Breast epithelium (tissue), 4 donors: ENCODE data around the gene SSTR5. TPM values are rescaled to one million over a fixed set of nuclear protein-coding genes. Genes with fewer than 3 reads are reported as not detected.

Experiments
- DNase-seq, 2 donors: peaks; one replicate each; pipeline ENCODE4 v3.0.0-alpha.2; 2019; ENCODE audit warnings: low spot score in 2 of 2
- H3K27ac ChIP-seq, 2 donors: fragments of 200-600 bp; sonication (generic) in 1 of 2; one replicate each; pipeline ENCODE4 v1.5.1; 2016 to 2019; ENCODE audit warnings: mild to moderate bottlenecking in 1 of 2
- H3K27me3 ChIP-seq, 2 donors: fragments of 200-600 bp; sonication (generic) in 1 of 2; one replicate each; pipeline versions ENCODE4 v1.5.1 to v1.6.0; 2017 to 2019; ENCODE audit warnings: control low read depth in 1 of 2, mild to moderate bottlenecking in 1 of 2
- H3K36me3 ChIP-seq: fragments of 200-600 bp; one replicate; pipeline ENCODE4 v1.5.1; 2019
- H3K4me1 ChIP-seq, 2 donors: fragments of 200-600 bp; sonication (generic); one replicate each; pipeline ENCODE4 v1.5.1; 2016 to 2019; ENCODE audit warnings: control low read depth in 1 of 2
- H3K4me3 ChIP-seq, 3 donors: fragments of 200-600 bp; sonication (generic); 1 replicate in 2 of 3; 2 replicates in 1 of 3; pipeline ENCODE4 v1.5.1; 2016 to 2019; ENCODE audit warnings: mild to moderate bottlenecking in 3 of 3, moderate library complexity in 2 of 3
- H3K9me3 ChIP-seq, 2 donors: fragments of 200-600 bp; sonication (generic) in 1 of 2; one replicate each; pipeline ENCODE4 v1.5.1; 2016 to 2019; ENCODE audit warnings: control low read depth in 1 of 2
- POLR2A ChIP-seq: fragments of 450-650 bp; IDR thresholded peaks from one replicate; pipeline ENCODE4 v1.6.1; 2016; ENCODE audit warnings: antibody characterized with exemption, mild to moderate bottlenecking, moderate library complexity
- POLR2AphosphoS5 ChIP-seq, 3 donors: sonication (generic); formaldehyde crosslinking; IDR thresholded peaks; one replicate each; pipeline ENCODE4 v1.6.1; 2017; ENCODE audit warnings: antibody characterized with exemption in 3 of 3
- intact Hi-C: fragments of 100-400 bp; cut with DNase I; formaldehyde crosslinking; loops from one replicate; pipeline ENCODE4 v1.15.1; 2023; ENCODE audit warnings: low total_unique reads
- total RNA-seq, 3 donors: library from RNA; depleted of rRNA; stranded (reverse); fragments of >200 nt; gene quantifications; one replicate each; pipeline ENCODE4 v1.1.0, GENCODE V29; 2016
- TF ChIP-seq, protein P1 (sequence below), 3 donors: fragments of 450-650 bp; IDR thresholded peaks; one replicate each; pipeline ENCODE4 v1.5.1; 2016 to 2017; ENCODE audit warnings: antibody characterized with exemption in 3 of 3, mild to moderate bottlenecking in 3 of 3, moderate library complexity in 3 of 3

The SSTR5 gene
- total RNA-seq, 3 donors from 2014 or later, result not detected

DNA sequence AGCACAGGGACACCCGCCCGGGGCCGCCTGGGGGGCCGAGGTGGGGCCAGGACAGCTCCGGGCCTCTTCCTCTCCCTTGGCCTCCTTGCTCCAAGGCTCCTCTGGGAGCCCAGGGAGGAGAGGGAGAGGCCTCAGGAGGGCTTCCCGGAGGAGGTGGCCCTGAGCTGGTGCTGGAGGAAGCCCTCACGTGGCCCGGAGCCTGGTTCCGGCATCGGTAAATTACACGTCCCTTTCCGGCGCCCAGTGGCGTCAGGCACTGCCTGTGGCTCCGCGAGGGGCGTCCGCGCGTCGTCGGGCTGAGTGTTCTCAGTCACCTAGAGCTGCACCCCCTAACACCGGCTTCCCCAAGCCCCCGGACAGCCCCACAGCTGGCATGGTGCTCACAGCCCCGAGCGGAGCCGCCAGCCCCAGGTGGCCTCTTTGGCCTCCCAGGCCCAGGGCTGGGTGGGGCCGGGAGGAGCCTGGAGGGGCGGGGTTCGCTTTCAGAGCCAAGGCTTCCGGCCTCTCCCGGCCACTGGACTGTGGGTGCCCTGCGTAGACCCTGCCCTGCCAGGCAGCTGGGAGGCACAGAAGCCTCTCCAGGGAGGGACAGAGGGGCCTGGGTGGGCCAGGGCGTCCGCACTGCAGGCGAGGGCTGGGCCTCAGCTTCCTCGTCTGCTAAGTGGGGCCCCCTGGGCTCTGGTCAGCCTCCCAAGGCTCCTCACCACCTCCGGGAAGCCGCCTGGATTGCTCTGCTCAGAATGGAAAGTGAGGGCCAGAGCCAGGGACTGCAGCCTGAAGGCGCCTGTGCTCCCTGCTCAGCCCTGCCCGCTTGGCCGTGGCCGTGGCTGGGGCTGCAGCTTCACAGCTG lies 27.9 kb upstream of the SSTR5 start:
- DNase-seq, result no peak
- peak overlapping the region in 1 of 3 donors; percentile 13 for H3K4me3 ChIP-seq
- TF ChIP-seq POLR2AphosphoS5 (IDR thresholded peaks at IDR 0.05), result no peak
- TF ChIP-seq, protein P1, sequence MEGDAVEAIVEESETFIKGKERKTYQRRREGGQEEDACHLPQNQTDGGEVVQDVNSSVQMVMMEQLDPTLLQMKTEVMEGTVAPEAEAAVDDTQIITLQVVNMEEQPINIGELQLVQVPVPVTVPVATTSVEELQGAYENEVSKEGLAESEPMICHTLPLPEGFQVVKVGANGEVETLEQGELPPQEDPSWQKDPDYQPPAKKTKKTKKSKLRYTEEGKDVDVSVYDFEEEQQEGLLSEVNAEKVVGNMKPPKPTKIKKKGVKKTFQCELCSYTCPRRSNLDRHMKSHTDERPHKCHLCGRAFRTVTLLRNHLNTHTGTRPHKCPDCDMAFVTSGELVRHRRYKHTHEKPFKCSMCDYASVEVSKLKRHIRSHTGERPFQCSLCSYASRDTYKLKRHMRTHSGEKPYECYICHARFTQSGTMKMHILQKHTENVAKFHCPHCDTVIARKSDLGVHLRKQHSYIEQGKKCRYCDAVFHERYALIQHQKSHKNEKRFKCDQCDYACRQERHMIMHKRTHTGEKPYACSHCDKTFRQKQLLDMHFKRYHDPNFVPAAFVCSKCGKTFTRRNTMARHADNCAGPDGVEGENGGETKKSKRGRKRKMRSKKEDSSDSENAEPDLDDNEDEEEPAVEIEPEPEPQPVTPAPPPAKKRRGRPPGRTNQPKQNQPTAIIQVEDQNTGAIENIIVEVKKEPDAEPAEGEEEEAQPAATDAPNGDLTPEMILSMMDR (IDR thresholded peaks at IDR 0.05), result no peak
- TF ChIP-seq POLR2A, result no peak
- intact Hi-C loops, result loop anchor here (1.0 kb wide), 1 partner anchor 17 kb away; no protein-coding TSS in a partner anchor
- no peaks in the 10 kb centered on the region for H3K4me1 ChIP-seq
- H3K27ac ChIP-seq, result no peak overlapping the region
- H3K9me3 ChIP-seq, result peaks cover 0 to 8% of the 10 kb centered on the region in 2 donors
- peaks cover 12 to 80% of the 10 kb centered on the region in 2 donors for H3K27me3 ChIP-seq
- H3K36me3 ChIP-seq, result no peaks in the 10 kb centered on the region

DNA sequence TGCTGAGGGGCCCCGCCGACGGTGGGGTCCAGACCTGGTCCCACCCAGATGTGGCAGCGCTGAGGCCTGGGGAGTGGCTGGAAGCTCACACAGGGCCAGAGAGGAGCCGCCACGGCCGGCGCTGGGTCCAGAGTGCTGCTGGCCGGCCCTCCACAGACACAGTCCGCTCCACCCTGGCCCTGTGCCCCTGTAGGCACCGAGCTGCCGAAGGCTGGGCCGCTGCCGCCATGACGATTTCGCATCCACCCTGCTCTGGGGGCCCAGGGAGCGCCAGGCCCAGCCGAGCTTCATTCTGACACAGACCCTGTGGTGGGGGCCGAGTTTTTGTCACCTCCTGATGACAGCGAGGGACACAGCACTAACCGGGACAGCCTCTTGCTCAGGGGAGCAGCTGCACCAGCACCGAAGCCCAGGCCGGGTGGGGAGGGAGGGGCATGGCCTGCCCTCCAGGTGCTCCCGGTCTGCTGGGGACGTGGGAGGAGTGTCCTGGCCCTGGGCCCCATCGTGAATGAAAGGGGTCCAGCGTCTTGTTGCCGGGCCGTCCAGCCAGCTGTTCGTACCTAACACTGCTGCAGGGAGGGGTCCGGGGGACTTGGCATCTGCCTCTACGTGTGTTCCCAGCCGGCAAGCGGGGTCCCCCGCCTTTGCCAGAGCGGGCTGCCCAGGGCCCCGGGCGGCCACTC lies 27.1 kb upstream of the SSTR5 start:
- H3K27me3 ChIP-seq, result peaks cover 12 to 78% of the 10 kb centered on the region in 2 donors
- H3K4me1 ChIP-seq, result no peaks in the 10 kb centered on the region
- intact Hi-C loops, result no loop called here
- H3K4me3 ChIP-seq, result peak overlapping the region in 1 of 3 donors; percentile 19
- no peaks in the 10 kb centered on the region for H3K36me3 ChIP-seq
- peaks cover 0 to 8% of the 10 kb centered on the region in 2 donors for H3K9me3 ChIP-seq
- no peak overlapping the region for H3K27ac ChIP-seq
- DNase-seq, result no peak
- TF ChIP-seq, protein P1 (IDR thresholded peaks at IDR 0.05), result no peak
- TF ChIP-seq POLR2AphosphoS5 (IDR thresholded peaks at IDR 0.05), result no peak
- TF ChIP-seq POLR2A, result no peak

DNA sequence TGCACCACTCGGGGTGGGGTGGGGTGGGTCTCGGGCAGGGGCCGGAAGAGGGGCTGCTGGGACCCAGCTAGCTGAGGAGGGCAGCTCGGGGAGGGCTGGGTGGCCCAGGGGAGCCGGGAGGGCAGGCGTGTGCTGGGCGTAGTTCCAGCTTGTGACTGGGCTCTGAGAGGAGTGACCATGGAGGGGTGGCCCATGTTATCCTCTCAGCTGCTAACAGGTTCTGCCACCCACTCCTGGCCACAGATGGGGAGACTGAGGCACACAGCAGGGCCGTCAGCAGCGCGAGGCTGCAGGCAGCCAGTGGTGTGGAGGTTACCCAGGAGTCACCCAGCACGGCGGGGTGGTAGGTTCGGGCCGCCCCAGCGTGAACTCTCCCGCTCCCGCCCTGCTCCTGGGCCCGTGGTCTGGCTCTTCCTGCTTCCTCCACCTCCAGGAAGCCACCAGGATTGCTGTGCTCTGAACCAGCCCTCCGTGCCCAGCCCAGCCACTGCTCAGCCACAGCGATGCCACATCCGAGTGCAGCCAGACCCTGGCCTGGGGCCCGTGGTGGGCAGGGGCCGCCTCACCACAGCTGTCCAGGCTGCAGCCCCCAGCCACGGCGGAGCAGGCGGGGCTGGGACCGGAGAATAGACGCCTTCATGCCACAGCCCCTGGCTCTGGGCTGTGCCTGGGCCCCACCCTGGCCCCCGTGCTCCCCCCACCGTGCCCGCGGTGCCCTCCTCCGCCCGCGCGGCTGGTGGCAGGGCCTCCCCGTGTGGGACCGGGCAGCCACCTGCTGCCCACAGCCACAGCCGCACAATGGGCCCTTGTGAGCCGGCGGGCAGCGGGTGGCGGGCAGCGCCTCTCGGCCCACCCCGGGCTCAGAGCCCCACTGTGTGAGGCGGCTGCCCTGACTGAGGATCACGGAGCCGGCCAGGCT lies 26.3 kb upstream of the SSTR5 start:
- no peaks in the 10 kb centered on the region for H3K4me1 ChIP-seq
- intact Hi-C loops, result no loop called here

DNA sequence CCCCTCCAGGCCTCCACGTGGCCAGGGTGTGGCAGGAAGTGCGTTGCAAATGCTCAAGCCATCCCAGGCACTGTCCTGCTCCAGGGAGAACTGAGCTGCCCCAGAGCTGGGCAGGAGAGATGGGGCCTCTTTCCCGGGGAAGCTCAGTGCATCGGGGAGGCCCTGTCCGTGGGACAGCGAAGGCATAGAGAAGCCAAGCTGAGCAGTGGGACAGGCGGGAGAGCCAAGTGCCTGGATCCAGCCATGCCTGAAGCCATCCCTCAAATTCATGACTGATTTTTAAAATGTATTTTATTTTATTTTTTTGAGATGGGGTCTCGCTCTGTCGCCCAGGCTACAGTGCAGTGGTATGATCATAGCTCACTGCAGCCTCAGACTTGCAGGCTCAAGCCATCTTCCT lies 25.4 kb upstream of the SSTR5 start:
- Histone ChIP-seq H3K4me1 (no peaks in the 10 kb centered on the region), H3K27ac (no peak overlapping the region), H3K27me3 (peaks cover 12 to 73% of the 10 kb centered on the region in 2 donors), H3K36me3 (no peaks in the 10 kb centered on the region), H3K9me3 (no peaks in the 10 kb centered on the region), H3K4me3 (no peak overlapping the region)
- no peak for DNase-seq
- TF ChIP-seq POLR2A, result no peak
- TF ChIP-seq, protein P1 (IDR thresholded peaks at IDR 0.05), result no peak
- TF ChIP-seq POLR2AphosphoS5 (IDR thresholded peaks at IDR 0.05), result no peak
- intact Hi-C loops, result no loop called here

More for the DNA sequence above, 26.3 kb upstream of the SSTR5 start:
- H3K4me3 ChIP-seq, result peak overlapping the region in 1 of 3 donors; percentile 19
- no peak overlapping the region for H3K27ac ChIP-seq
- no peak for DNase-seq
- peaks cover 12 to 75% of the 10 kb centered on the region in 2 donors for H3K27me3 ChIP-seq
- no peaks in the 10 kb centered on the region for H3K36me3 ChIP-seq
- peaks cover 0 to 8% of the 10 kb centered on the region in 2 donors for H3K9me3 ChIP-seq
- no peak for TF ChIP-seq POLR2AphosphoS5 (IDR thresholded peaks at IDR 0.05)
- TF ChIP-seq POLR2A, result no peak
- TF ChIP-seq, protein P1 (IDR thresholded peaks at IDR 0.05), result no peak
